Suprapubic skin (tissue), 4 donors: ENCODE results near the gene SHC1. TPM values are rescaled to one million over a fixed set of nuclear protein-coding genes. Genes with fewer than 3 reads are reported as not detected.

ENCODE experiments used
- DNase-seq, 2 donors: peaks; one replicate each; pipeline ENCODE4 v3.0.0-alpha.2; 2019; ENCODE audit warnings: low spot score in 2 of 2
- H3K27ac ChIP-seq: fragments of 200-600 bp; sonication (generic); one replicate; pipeline ENCODE4 v1.5.1; 2019
- H3K27me3 ChIP-seq: fragments of 200-600 bp; sonication (generic); one replicate; pipeline ENCODE4 v1.5.1; 2019
- H3K36me3 ChIP-seq: fragments of 200-600 bp; sonication (generic); one replicate; pipeline ENCODE4 v1.5.1; 2019
- H3K4me1 ChIP-seq: fragments of 200-600 bp; sonication (generic); one replicate; pipeline ENCODE4 v1.5.1; 2019
- H3K4me3 ChIP-seq: fragments of 200-600 bp; sonication (generic); one replicate; pipeline ENCODE4 v1.5.1; 2019; ENCODE audit warnings: mild to moderate bottlenecking
- H3K9me3 ChIP-seq: fragments of 200-600 bp; sonication (generic); one replicate; pipeline ENCODE4 v1.5.1; 2019
- CTCF ChIP-seq, 2 donors: fragments of 200-600 bp in 1 of 2; fragments of 450-650 bp in 1 of 2; sonication (generic) in 1 of 2; IDR thresholded peaks; one replicate each; pipeline ENCODE4 v1.5.1; 2016 to 2019; ENCODE audit warnings: antibody characterized with exemption in 2 of 2, mild to moderate bottlenecking in 1 of 2, moderate library complexity in 1 of 2
- EP300 ChIP-seq: sonication (generic); formaldehyde crosslinking; IDR thresholded peaks from one replicate; pipeline ENCODE4 v1.6.1; 2017; ENCODE audit warnings: antibody characterized with exemption
- POLR2A ChIP-seq, 2 donors: fragments of 450-650 bp; IDR thresholded peaks; one replicate each; pipeline ENCODE4 v1.6.1; 2017; ENCODE audit warnings: antibody characterized with exemption in 2 of 2, mild to moderate bottlenecking in 2 of 2, moderate library complexity in 2 of 2
- POLR2AphosphoS5 ChIP-seq, 3 donors: sonication (generic); formaldehyde crosslinking; IDR thresholded peaks; one replicate each; pipeline ENCODE4 v1.6.1; 2017; ENCODE audit warnings: antibody characterized with exemption in 3 of 3
- WGBS: methylation state at CpG from one replicate; pipeline ENCODE4 v1.1.5; 2018; 5-methylcytosine and 5-hydroxymethylcytosine counted together
- total RNA-seq, 4 donors: library from RNA; depleted of rRNA; stranded (reverse); fragments of >200 nt; gene quantifications; one replicate each; pipeline ENCODE4 v1.1.0, GENCODE V29; 2016

Gene SHC1
- total RNA-seq, 4 donors from 2014 or later = 54.5 to 102 (median 69.5) TPM

GRCh38 chr1:154954541-154954940, 16.0 kb downstream of the SHC1 start:
- no peak for DNase-seq
- Histone ChIP-seq H3K36me3 (peaks cover 30% of the 10 kb centered on the region), H3K27ac (no peak overlapping the region), H3K9me3 (no peaks in the 10 kb centered on the region), H3K27me3 (no peaks in the 10 kb centered on the region), H3K4me3 (no peak overlapping the region), H3K4me1 (peaks cover 49% of the 10 kb centered on the region)
- 66% methylated on average over 3 of the region's 3 CpGs for WGBS
- TF ChIP-seq CTCF (IDR thresholded peaks at IDR 0.05) (no peak), EP300 (no peak), POLR2A (IDR thresholded peaks at IDR 0.05) (no peak), POLR2AphosphoS5 (IDR thresholded peaks at IDR 0.05) (no peak)

GRCh38 chr1:154953611-154954038, 16.9 kb downstream of the SHC1 start:
- WGBS = 67% methylated on average over 2 of the region's 2 CpGs
- no peaks in the 10 kb centered on the region for H3K9me3 ChIP-seq
- TF ChIP-seq EP300 (no peak), CTCF (IDR thresholded peaks at IDR 0.05) (no peak), POLR2AphosphoS5 (IDR thresholded peaks at IDR 0.05) (no peak), POLR2A (IDR thresholded peaks at IDR 0.05) (no peak)
- no peaks in the 10 kb centered on the region for H3K27me3 ChIP-seq
- H3K27ac ChIP-seq = no peak overlapping the region
- H3K36me3 ChIP-seq = peaks cover 21% of the 10 kb centered on the region
- peaks cover 48% of the 10 kb centered on the region for H3K4me1 ChIP-seq
- DNase-seq = no peak
- H3K4me3 ChIP-seq = no peak overlapping the region

- no peak for TF ChIP-seq EP300
- no peak for TF ChIP-seq CTCF (IDR thresholded peaks at IDR 0.05)
- TF ChIP-seq POLR2A (IDR thresholded peaks at IDR 0.05) = no peak
- TF ChIP-seq POLR2AphosphoS5 (IDR thresholded peaks at IDR 0.05) = no peak
- no peak for DNase-seq
- Histone ChIP-seq H3K4me3 (no peak overlapping the region), H3K27ac (no peak overlapping the region), H3K36me3 (peaks cover 26% of the 10 kb centered on the region), H3K27me3 (no peaks in the 10 kb centered on the region), H3K9me3 (no peaks in the 10 kb centered on the region), H3K4me1 (peaks cover 47% of the 10 kb centered on the region)
- WGBS = 91% methylated on average over 6 of the region's 6 CpGs
Observed at GRCh38 chr1:154952664-154953063, 17.9 kb downstream of the SHC1 start.

- Histone ChIP-seq H3K4me1 (peaks cover 42% of the 10 kb centered on the region), H3K9me3 (no peaks in the 10 kb centered on the region), H3K27ac (no peak overlapping the region), H3K27me3 (no peaks in the 10 kb centered on the region), H3K36me3 (peaks cover 31% of the 10 kb centered on the region), H3K4me3 (no peak overlapping the region)
- no peak for DNase-seq
- 67% methylated on average over 15 of the region's 15 CpGs for WGBS
- TF ChIP-seq POLR2A (IDR thresholded peaks at IDR 0.05) = no peak
Observed at GRCh38 chr1:154951901-154952657, 18.5 kb downstream of the SHC1 start.

- Histone ChIP-seq H3K4me1 (peaks cover 23% of the 10 kb centered on the region), H3K27ac (no peak overlapping the region), H3K27me3 (no peaks in the 10 kb centered on the region), H3K4me3 (no peak overlapping the region), H3K36me3 (peaks cover 54% of the 10 kb centered on the region), H3K9me3 (no peaks in the 10 kb centered on the region)
- no peak for TF ChIP-seq EP300
- TF ChIP-seq POLR2AphosphoS5 (IDR thresholded peaks at IDR 0.05) = no peak
- TF ChIP-seq POLR2A (IDR thresholded peaks at IDR 0.05) = no peak
- no peak for TF ChIP-seq CTCF (IDR thresholded peaks at IDR 0.05)
- DNase-seq = no peak
- 97% methylated on average over 11 of the region's 11 CpGs for WGBS
Observed at GRCh38 chr1:154948079-154948478, 22.5 kb downstream of the SHC1 start.
